ENCODE measurements around the gene METTL13. TPM values are rescaled to one million over a fixed set of nuclear protein-coding genes. Genes with fewer than 3 reads are reported as not detected.

METTL13 gene
- polyA plus RNA-seq, 1 donor (not counting 4 experiments of a cell fraction or from before 2014, with no cell fraction given), result 54.0 TPM

- H4K20me1 ChIP-seq (ENCODE audit: control insufficient read depth, extremely low read depth, insufficient read depth, low read length), result no peaks in the 10 kb centered on the region
- H3K27ac ChIP-seq (ENCODE audit: control insufficient read depth, insufficient read depth, low read length), result no peak overlapping the region
- no peaks in the 10 kb centered on the region for H3K4me1 ChIP-seq (ENCODE audit: control insufficient read depth, extremely low read depth, insufficient read depth, low read length)
- dilution Hi-C loops (cut with MboI; ENCODE audit: extremely low pct_ligation_motif_present, low sequenced_read_pairs), result no loop called here
- H2AFZ ChIP-seq (ENCODE audit: control insufficient read depth, low read length), result peak overlapping the region; percentile 96
- H3K9ac ChIP-seq (ENCODE audit: control insufficient read depth, extremely low read depth, insufficient read depth, low read length), result peak overlapping the region; percentile 70
- H3K27me3 ChIP-seq (ENCODE audit: control insufficient read depth, extremely low read depth, insufficient read depth, low read length), result no peaks in the 10 kb centered on the region
- no peaks in the 10 kb centered on the region for H3K9me1 ChIP-seq (ENCODE audit: control insufficient read depth, extremely low read depth, insufficient read depth, low read length)
- H3K4me3 ChIP-seq (ENCODE audit: control insufficient read depth in 2 of 3, extremely low read depth in 1 of 3, insufficient read depth in 2 of 3, low read depth in 1 of 3, low read length in 3 of 3), result peak overlapping the region; percentile 68 to 78 (median 74)
- no peak for TF ChIP-seq EZH2 (IDR thresholded peaks at IDR 0.05; ENCODE audit: low read length)
- TF ChIP-seq CTCF (optimal IDR thresholded peaks at IDR 0.05 in 1 of 3, IDR thresholded peaks at IDR 0.05 in 1 of 3, conservative IDR thresholded peaks at IDR 0.05 in 1 of 3; ENCODE audit: extremely low read depth in 1 of 3, insufficient read depth in 2 of 3, low read length in 3 of 3), result no peak
- H3K9me3 ChIP-seq (ENCODE audit: control insufficient read depth, low read depth, low read length), result no peaks in the 10 kb centered on the region
- no peak for FAIRE-seq
- DNase-seq (ENCODE audit: low read depth, low spot score), result no peak
- H3K79me2 ChIP-seq (ENCODE audit: control insufficient read depth, insufficient read depth, low read length), result no peaks in the 10 kb centered on the region
- H3K4me2 ChIP-seq (ENCODE audit: control insufficient read depth, extremely low read depth, insufficient read depth, low read depth, low read length), result peak overlapping the region; percentile 80
- H3K36me3 ChIP-seq (ENCODE audit: control insufficient read depth in 2 of 2, extremely low read depth in 1 of 2, insufficient read depth in 2 of 2, low read length in 2 of 2), result no peaks in the 10 kb centered on the region
These were observed 60.7 kb downstream of the METTL13 start for GRCh38 chr1:171841931-171842761.

GRCh38 chr1:171844381-171844780 lies 62.9 kb downstream of the METTL13 start:
- FAIRE-seq (no peak), DNase-seq (ENCODE audit: low read depth, low spot score) (no peak)
- no peaks in the 10 kb centered on the region for H3K4me1 ChIP-seq (ENCODE audit: control insufficient read depth, extremely low read depth, insufficient read depth, low read length)
- H3K9ac ChIP-seq (ENCODE audit: control insufficient read depth, extremely low read depth, insufficient read depth, low read length), result no peak overlapping the region
- no peaks in the 10 kb centered on the region for H3K9me3 ChIP-seq (ENCODE audit: control insufficient read depth, low read depth, low read length)
- no peaks in the 10 kb centered on the region for H3K9me1 ChIP-seq (ENCODE audit: control insufficient read depth, extremely low read depth, insufficient read depth, low read length)
- no peak for TF ChIP-seq CTCF (optimal IDR thresholded peaks at IDR 0.05 in 1 of 3, IDR thresholded peaks at IDR 0.05 in 1 of 3, conservative IDR thresholded peaks at IDR 0.05 in 1 of 3; ENCODE audit: extremely low read depth in 1 of 3, insufficient read depth in 2 of 3, low read length in 3 of 3)
- TF ChIP-seq EZH2 (IDR thresholded peaks at IDR 0.05; ENCODE audit: low read length), result no peak
- H3K4me3 ChIP-seq (ENCODE audit: control insufficient read depth in 2 of 3, extremely low read depth in 1 of 3, insufficient read depth in 2 of 3, low read depth in 1 of 3, low read length in 3 of 3), result no peak overlapping the region
- H4K20me1 ChIP-seq (ENCODE audit: control insufficient read depth, extremely low read depth, insufficient read depth, low read length), result no peaks in the 10 kb centered on the region
- no peak overlapping the region for H3K27ac ChIP-seq (ENCODE audit: control insufficient read depth, insufficient read depth, low read length)
- no peaks in the 10 kb centered on the region for H3K79me2 ChIP-seq (ENCODE audit: control insufficient read depth, insufficient read depth, low read length)
- no peak overlapping the region for H3K4me2 ChIP-seq (ENCODE audit: control insufficient read depth, extremely low read depth, insufficient read depth, low read depth, low read length)
- no peak overlapping the region for H2AFZ ChIP-seq (ENCODE audit: control insufficient read depth, low read length)
- no peaks in the 10 kb centered on the region for H3K27me3 ChIP-seq (ENCODE audit: control insufficient read depth, extremely low read depth, insufficient read depth, low read length)
- H3K36me3 ChIP-seq (ENCODE audit: control insufficient read depth in 2 of 2, extremely low read depth in 1 of 2, insufficient read depth in 2 of 2, low read length in 2 of 2), result no peaks in the 10 kb centered on the region
- dilution Hi-C loops (cut with MboI; ENCODE audit: extremely low pct_ligation_motif_present, low sequenced_read_pairs), result no loop called here
